ENCODE data around the gene LAMA3.
"Not testable (repeated sequence)": the region's sequence is repeated elsewhere in the genome, so short reads cannot be mapped to it uniquely, and the experiment has no call there.

LAMA3 gene

DNA sequence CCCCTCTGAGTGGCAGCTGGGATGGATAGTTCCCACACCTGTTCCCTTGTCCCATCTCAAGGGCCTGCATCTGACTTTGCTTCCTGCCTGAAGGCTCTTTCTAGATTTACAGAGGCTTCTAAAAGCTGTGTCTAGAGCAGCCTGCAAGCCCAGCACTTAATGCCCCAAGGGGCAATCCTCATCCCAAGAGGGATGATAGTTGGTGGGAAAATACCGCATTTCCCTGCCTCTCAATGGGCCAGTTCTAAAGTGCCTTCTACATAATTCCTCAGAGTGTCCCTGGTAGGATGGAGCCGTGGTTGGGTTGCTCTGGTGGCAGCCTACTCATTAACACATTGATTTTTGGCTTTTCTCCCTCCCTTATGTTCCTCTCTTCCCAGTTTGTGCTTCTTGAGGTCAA lies 29.5 kb downstream of the LAMA3 start:
- in situ Hi-C loops (cut with HindIII; ENCODE audit: low pct_unique_long_range_greater_than_20kb, low sequenced_read_pairs) = no loop called here
- TF ChIP-seq JUND (IDR thresholded peaks at IDR 0.05; ENCODE audit: low read depth) = no peak
- no peak for DNase-seq (ENCODE audit: low read depth in 1 of 2, low spot score in 1 of 2)

DNA sequence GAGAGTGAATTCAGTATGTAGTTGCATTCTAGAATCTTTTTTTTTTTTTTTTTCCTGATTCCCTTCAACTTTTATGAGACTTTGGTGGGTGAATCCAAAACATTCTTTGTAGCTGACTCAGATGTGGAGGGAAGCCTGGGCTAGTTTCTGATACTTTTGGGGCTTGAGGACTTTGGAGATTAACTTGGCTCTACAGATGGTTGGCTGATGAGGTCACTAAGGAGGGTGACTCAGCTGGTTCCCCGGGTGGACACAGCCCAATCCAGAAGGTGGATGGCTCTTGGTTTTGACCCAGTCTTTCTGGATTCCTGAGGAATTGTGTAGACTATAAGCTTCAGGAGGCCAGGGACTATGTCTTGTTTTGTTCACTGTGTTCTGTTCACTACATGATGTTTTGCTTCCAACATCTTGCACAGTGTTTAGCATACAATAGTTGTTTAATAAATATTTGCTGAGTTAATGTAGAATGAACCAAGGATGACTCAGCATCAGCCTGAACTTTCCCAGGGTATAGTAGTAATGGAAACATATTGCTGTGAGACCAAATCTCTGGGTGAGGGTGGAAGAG lies 30.5 kb downstream of the LAMA3 start:
- DNase-seq (ENCODE audit: low read depth in 1 of 2, low spot score in 1 of 2) = peak in 1 of 2 experiments; percentile 55
- no peak for TF ChIP-seq JUND (IDR thresholded peaks at IDR 0.05; ENCODE audit: low read depth)
- in situ Hi-C loops (cut with HindIII; ENCODE audit: low pct_unique_long_range_greater_than_20kb, low sequenced_read_pairs) = no loop called here

GRCh38 chr18:23721696-23722480 lies 32.6 kb downstream of the LAMA3 start:
- peak in 1 of 2 experiments; percentile 12 for DNase-seq (ENCODE audit: low read depth in 1 of 2, low spot score in 1 of 2)
- TF ChIP-seq JUND (IDR thresholded peaks at IDR 0.05; ENCODE audit: low read depth) = no peak
- in situ Hi-C loops (cut with HindIII; ENCODE audit: low pct_unique_long_range_greater_than_20kb, low sequenced_read_pairs) = no loop called here

- DNase-seq (ENCODE audit: low read depth in 1 of 2, low spot score in 1 of 2) = peak in 1 of 2 experiments; percentile 77
- no peak for TF ChIP-seq JUND (IDR thresholded peaks at IDR 0.05; ENCODE audit: low read depth)
- in situ Hi-C loops (cut with HindIII; ENCODE audit: low pct_unique_long_range_greater_than_20kb, low sequenced_read_pairs) = no loop called here
Measured at GRCh38 chr18:23722646-23723045, 33.4 kb downstream of the LAMA3 start.

GRCh38 chr18:23723121-23723520 lies 33.9 kb downstream of the LAMA3 start:
- TF ChIP-seq JUND (IDR thresholded peaks at IDR 0.05; ENCODE audit: low read depth) = no peak
- DNase-seq (ENCODE audit: low read depth in 1 of 2, low spot score in 1 of 2) = no peak
- in situ Hi-C loops (cut with HindIII; ENCODE audit: low pct_unique_long_range_greater_than_20kb, low sequenced_read_pairs) = no loop called here

DNA sequence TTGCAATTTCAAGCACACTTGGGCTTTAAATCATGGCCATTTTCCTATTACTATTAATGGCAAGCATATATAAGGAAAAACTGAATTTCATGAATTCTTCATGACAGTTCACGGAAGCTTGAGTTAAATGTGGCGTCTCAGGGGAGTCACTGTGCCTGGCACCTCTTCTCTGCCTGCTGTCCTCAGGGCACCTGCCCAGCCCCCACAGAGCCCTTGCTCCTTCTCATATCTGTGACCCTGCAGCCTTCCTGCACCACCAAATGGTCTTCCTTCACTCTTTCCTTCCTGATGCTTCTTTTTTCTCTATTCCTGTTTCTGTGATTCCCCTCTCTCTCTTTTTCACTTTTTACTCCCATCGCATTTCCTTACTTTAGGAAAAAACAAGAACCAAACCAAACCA lies 35.4 kb downstream of the LAMA3 start:
- TF ChIP-seq JUND (IDR thresholded peaks at IDR 0.05; ENCODE audit: low read depth) = no peak
- no peak for DNase-seq (ENCODE audit: low read depth in 1 of 2, low spot score in 1 of 2)
- in situ Hi-C loops (cut with HindIII; ENCODE audit: low pct_unique_long_range_greater_than_20kb, low sequenced_read_pairs) = no loop called here

DNA sequence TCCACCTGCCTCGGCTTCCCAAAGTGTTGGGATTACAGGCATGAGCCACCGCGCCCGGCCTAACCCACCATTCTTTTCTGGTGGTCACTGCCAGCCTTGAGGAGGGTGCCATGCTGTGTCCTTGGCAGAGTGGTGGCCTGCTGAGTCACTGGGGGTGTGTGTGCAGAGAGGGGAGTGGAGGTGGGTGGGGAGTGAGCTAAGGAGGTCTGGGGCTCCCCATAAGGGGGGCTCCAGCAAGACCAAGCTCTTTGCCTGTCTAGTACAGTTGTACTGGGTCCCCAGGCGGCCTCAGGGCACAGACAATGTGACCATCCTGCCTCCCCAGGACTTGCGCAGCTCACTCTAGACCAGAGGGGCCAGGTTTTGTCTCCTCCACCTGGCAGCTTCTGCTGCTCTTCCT lies 36.1 kb downstream of the LAMA3 start:
- TF ChIP-seq JUND (IDR thresholded peaks at IDR 0.05; ENCODE audit: low read depth) = no peak
- DNase-seq (ENCODE audit: low read depth in 1 of 2, low spot score in 1 of 2) = no peak
- in situ Hi-C loops (cut with HindIII; ENCODE audit: low pct_unique_long_range_greater_than_20kb, low sequenced_read_pairs) = no loop called here

DNA sequence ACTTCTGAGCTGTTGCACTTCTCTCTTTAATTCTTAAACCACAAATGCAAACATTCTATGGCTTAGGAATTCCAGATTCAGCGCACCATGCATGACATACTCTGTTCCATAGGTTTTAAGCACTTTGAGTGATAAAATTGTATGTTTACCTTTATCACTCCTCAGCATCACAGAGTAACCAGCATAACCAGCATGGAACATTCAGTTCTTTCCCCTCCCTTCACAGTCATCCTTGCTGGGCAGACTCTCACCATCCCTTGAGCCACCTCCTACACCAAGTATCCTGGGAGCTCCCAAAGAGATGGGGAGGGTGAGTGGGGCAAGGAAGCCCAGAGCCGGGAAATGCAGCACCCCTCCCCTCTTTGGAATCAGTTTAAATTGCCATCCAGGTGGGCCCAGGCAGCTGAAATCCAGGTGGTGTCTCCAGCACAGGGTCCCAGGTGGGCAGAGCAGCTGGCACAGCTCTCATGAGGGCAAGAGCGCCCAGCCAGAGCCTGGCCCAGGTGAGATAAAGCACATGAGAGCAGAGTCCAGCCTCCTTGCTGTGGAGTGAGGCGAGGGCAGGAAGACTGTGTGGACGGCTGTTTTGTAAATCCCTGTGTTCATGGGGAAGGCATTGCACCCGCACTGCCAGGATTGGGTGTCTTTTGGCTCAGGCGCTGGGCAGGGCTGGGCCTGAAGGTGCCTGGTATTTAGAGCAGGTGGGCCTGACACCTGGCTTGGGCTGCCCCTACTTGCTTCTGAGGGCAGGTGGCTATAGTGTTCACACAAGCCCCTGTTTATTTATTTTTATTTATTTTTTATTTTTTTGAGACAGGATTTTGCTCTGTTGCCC lies 36.8 kb downstream of the LAMA3 start:
- DNase-seq (ENCODE audit: low read depth in 1 of 2, low spot score in 1 of 2) = peak in 1 of 2 experiments; percentile 65
- TF ChIP-seq JUND (IDR thresholded peaks at IDR 0.05; ENCODE audit: low read depth) = no peak
- in situ Hi-C loops (cut with HindIII; ENCODE audit: low pct_unique_long_range_greater_than_20kb, low sequenced_read_pairs) = no loop called here

DNA sequence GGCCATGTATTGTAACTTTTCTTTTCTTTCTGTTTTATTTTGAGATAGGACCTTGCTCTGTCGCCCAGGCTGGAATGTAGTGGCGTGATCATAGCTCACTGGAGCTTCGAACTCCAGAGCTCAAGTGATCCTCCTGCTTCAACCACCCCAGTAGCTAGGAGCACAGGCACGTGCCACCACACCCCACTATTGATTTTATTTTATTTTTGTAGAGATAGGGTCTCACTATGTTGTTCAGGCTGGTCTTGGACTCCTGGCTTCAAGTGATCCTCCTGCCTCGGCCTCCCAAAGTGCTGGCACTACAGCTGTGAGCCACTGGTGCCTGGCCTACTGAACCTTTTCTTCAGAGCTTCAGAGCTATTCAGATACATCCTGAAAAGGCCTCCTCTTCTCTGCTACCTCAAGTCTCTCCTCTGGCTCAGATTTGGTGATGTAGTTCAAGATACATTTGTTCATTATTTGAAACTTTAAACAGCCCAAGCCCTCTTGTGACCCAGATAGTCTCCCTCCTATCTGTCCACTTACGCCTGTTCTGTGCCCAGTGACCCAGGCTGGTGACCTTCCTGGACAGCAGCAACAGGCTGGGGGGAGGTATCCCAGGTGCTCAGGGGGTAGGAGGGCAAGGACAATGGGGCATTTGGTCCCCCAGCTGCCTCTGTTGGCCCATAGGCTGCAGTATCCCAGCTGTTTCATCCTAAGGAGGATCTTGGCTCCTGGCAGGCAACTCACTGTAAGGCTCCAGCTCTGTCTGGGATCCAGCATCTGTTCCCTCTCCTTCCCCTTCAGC lies 38.6 kb downstream of the LAMA3 start:
- in situ Hi-C loops (cut with HindIII; ENCODE audit: low pct_unique_long_range_greater_than_20kb, low sequenced_read_pairs) = no loop called here
- DNase-seq (ENCODE audit: low read depth in 1 of 2, low spot score in 1 of 2) = no peak
- TF ChIP-seq JUND (IDR thresholded peaks at IDR 0.05; ENCODE audit: low read depth) = no peak

- TF ChIP-seq JUND (IDR thresholded peaks at IDR 0.05; ENCODE audit: low read depth) = no peak
- in situ Hi-C loops (cut with HindIII; ENCODE audit: low pct_unique_long_range_greater_than_20kb, low sequenced_read_pairs) = no loop called here
- no peak for DNase-seq (ENCODE audit: low read depth in 1 of 2, low spot score in 1 of 2)
Measured at GRCh38 chr18:23730857-23731256, 41.6 kb downstream of the LAMA3 start.

DNA sequence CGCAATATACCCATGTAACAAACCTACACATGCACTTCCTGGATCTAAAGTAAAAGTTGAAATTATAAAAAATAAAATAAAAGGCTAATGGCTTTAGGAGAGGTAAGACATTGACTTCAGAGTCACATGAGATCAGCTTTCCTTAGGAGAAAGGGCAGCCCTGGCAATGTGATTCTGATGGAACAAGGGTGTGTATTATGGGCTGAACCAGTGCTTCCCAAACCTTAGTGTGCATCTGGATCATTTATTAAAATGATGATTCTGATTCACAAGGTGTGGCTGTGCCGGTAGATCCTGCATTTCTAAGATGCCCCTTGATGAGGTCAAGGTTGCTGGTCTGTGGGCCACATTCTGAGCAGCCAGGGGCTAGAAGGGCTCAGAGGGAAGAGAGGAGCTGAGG lies 42.6 kb downstream of the LAMA3 start:
- no peak for DNase-seq (ENCODE audit: low read depth in 1 of 2, low spot score in 1 of 2)
- in situ Hi-C loops (cut with HindIII; ENCODE audit: low pct_unique_long_range_greater_than_20kb, low sequenced_read_pairs) = no loop called here
- TF ChIP-seq JUND (IDR thresholded peaks at IDR 0.05; ENCODE audit: low read depth) = no peak

- in situ Hi-C loops (cut with HindIII; ENCODE audit: low pct_unique_long_range_greater_than_20kb, low sequenced_read_pairs) = no loop called here
- no peak for DNase-seq (ENCODE audit: low read depth in 1 of 2, low spot score in 1 of 2)
- TF ChIP-seq JUND (IDR thresholded peaks at IDR 0.05; ENCODE audit: low read depth) = no peak
Measured at GRCh38 chr18:23732439-23732838, 43.2 kb downstream of the LAMA3 start.

GRCh38 chr18:23733265-23733664 lies 44.0 kb downstream of the LAMA3 start:
- DNase-seq (ENCODE audit: low read depth in 1 of 2, low spot score in 1 of 2); in situ Hi-C loops (cut with HindIII; ENCODE audit: low pct_unique_long_range_greater_than_20kb, low sequenced_read_pairs): not testable (repeated sequence)

Data from T47D (cell line).